T-helper 2 cell treated with Interferon-gamma antibody and Interleukin-4, amounts not matched to agents 5 μg/mL and 100 μg/mL, for 36 hours (primary cell): ENCODE results near the gene TAF3.
"Not testable (repeated sequence)": the region's sequence is repeated elsewhere in the genome, so short reads cannot be mapped to it uniquely, and the experiment has no call there.

Experiments
- DNase-seq: peaks from one replicate; pipeline ENCODE4 v3.0.0; 2021; ENCODE audit warnings: low spot score
- H3K27ac Mint-ChIP-seq: one replicate; pipeline ENCODE4 v1.8.0; 2021; ENCODE audit warnings: mild to moderate bottlenecking, mixed read lengths
- H3K27me3 Mint-ChIP-seq: one replicate; pipeline ENCODE4 v1.8.0; 2021; ENCODE audit warnings: low read depth, mixed read lengths
- H3K36me3 Mint-ChIP-seq: one replicate; pipeline ENCODE4 v1.8.0; 2021; ENCODE audit warnings: low read depth, mixed read lengths
- H3K4me1 Mint-ChIP-seq: one replicate; pipeline ENCODE4 v1.8.0; 2021; ENCODE audit warnings: low read depth, mixed read lengths
- H3K4me3 Mint-ChIP-seq: one replicate; pipeline ENCODE4 v1.8.0; 2022; ENCODE audit warnings: mild to moderate bottlenecking, moderate library complexity, mixed read lengths
- H3K9me3 Mint-ChIP-seq: one replicate; pipeline ENCODE4 v1.8.0; 2021; ENCODE audit warnings: mixed read lengths

TAF3 gene

GRCh38 chr10:8013006-8013405 is 194.7 kb downstream of the TAF3 start:
- Mint-ChIP-seq H3K4me1 (no peaks in the 10 kb centered on the region), H3K4me3 (no peak overlapping the region), H3K27ac (no peak overlapping the region), H3K36me3 (peaks cover 18% of the 10 kb centered on the region), H3K9me3 (no peaks in the 10 kb centered on the region), H3K27me3 (no peaks in the 10 kb centered on the region)
- DNase-seq: no peak

DNA sequence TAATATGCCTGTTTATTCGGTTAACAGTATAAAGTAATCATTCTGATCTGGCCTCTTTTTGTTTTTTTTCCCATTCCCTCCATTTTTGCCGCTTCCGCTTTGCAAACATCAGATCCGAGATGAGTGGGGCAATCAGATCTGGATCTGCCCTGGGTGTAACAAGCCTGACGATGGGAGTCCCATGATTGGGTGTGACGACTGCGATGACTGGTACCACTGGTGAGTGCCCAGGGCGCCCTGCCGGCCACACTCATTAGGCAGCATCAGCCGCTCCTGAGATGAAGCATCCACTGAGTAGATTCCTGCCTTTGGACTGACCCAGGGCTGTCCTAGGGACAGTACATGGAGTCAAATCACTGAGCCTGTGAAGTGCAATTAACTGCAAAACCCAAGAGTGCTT is 195.3 kb downstream of the TAF3 start:
- H3K27me3 Mint-ChIP-seq: no peaks in the 10 kb centered on the region
- no peak overlapping the region for H3K27ac Mint-ChIP-seq
- H3K9me3 Mint-ChIP-seq: no peaks in the 10 kb centered on the region
- no peaks in the 10 kb centered on the region for H3K4me1 Mint-ChIP-seq
- no peak overlapping the region for H3K4me3 Mint-ChIP-seq
- no peak for DNase-seq
- peaks cover 18% of the 10 kb centered on the region for H3K36me3 Mint-ChIP-seq

DNA sequence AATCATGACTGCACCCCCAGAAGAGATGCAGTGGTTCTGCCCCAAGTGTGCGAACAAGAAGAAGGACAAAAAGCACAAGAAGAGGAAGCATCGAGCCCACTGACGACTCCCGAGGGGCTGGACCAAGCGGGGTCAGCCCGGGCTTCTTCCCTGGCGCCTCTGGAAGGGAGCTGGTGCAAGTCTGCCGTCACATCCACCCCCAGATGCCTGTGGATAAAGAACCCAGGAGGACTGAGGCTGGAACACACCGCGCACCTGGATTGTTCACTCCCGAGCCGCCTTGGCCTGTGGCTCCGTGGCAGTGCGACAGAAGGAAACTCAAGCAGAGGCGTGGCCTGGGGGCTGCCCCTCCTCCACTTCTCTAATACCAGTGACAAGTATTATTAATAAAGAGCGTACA is 196.3 kb downstream of the TAF3 start:
- H3K36me3 Mint-ChIP-seq: peaks cover 18% of the 10 kb centered on the region
- no peaks in the 10 kb centered on the region for H3K27me3 Mint-ChIP-seq
- H3K27ac Mint-ChIP-seq: no peak overlapping the region
- no peak for DNase-seq
- H3K9me3 Mint-ChIP-seq: no peaks in the 10 kb centered on the region
- no peaks in the 10 kb centered on the region for H3K4me1 Mint-ChIP-seq
- no peak overlapping the region for H3K4me3 Mint-ChIP-seq

- H3K4me3 Mint-ChIP-seq: no peak overlapping the region
- no peak overlapping the region for H3K27ac Mint-ChIP-seq
- no peak for DNase-seq
- no peaks in the 10 kb centered on the region for H3K27me3 Mint-ChIP-seq
- no peaks in the 10 kb centered on the region for H3K4me1 Mint-ChIP-seq
- H3K36me3 Mint-ChIP-seq: peaks cover 10% of the 10 kb centered on the region
- H3K9me3 Mint-ChIP-seq: no peaks in the 10 kb centered on the region
Observed at GRCh38 chr10:8017277-8017676, 199.0 kb downstream of the TAF3 start.

GRCh38 chr10:8023321-8023720 is 205.0 kb downstream of the TAF3 start:
- no peak for DNase-seq
- Mint-ChIP-seq H3K36me3 (no peaks in the 10 kb centered on the region), H3K4me3 (no peak overlapping the region), H3K4me1 (peaks cover 6% of the 10 kb centered on the region), H3K9me3 (no peaks in the 10 kb centered on the region), H3K27me3 (peaks cover 8% of the 10 kb centered on the region), H3K27ac (no peak overlapping the region)

GRCh38 chr10:8023851-8024250 is 205.5 kb downstream of the TAF3 start:
- Mint-ChIP-seq H3K27me3 (peaks cover 8% of the 10 kb centered on the region), H3K36me3 (no peaks in the 10 kb centered on the region), H3K4me1 (peaks cover 6% of the 10 kb centered on the region), H3K27ac (no peak overlapping the region), H3K4me3 (no peak overlapping the region), H3K9me3 (no peaks in the 10 kb centered on the region)
- no peak for DNase-seq

- Mint-ChIP-seq H3K27me3 (peaks cover 17% of the 10 kb centered on the region), H3K4me3 (peak overlapping the region; percentile 69), H3K36me3 (no peaks in the 10 kb centered on the region), H3K9me3 (no peaks in the 10 kb centered on the region), H3K27ac (peak overlapping the region; percentile 19), H3K4me1 (peaks cover 6% of the 10 kb centered on the region)
- no peak for DNase-seq
Observed at GRCh38 chr10:8026349-8027259, 208.3 kb downstream of the TAF3 start.

DNA sequence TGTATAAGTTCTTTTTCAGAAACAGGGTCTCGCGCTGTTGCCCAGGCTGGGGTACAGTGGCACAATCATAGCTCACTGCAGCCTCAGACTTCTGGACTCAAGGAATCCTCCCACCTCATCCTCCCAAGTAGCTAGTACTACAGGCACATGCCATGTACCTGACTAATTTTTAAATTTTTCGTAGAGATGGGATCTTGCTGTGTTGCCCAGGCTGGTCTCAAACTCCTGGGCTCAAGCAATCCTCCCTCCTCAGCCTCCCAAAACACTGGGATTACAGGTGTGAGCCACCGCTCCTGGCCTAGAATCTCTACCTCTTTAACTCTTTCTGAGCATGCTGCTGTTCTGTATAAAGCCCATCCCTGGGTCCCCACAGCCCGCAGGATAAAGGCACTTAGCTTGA is 212.9 kb downstream of the TAF3 start:
- peaks cover 13% of the 10 kb centered on the region for H3K4me1 Mint-ChIP-seq
- H3K27me3 Mint-ChIP-seq: peaks cover 49% of the 10 kb centered on the region
- not testable (repeated sequence) for H3K27ac Mint-ChIP-seq, DNase-seq, H3K36me3 Mint-ChIP-seq, H3K9me3 Mint-ChIP-seq, H3K4me3 Mint-ChIP-seq

DNA sequence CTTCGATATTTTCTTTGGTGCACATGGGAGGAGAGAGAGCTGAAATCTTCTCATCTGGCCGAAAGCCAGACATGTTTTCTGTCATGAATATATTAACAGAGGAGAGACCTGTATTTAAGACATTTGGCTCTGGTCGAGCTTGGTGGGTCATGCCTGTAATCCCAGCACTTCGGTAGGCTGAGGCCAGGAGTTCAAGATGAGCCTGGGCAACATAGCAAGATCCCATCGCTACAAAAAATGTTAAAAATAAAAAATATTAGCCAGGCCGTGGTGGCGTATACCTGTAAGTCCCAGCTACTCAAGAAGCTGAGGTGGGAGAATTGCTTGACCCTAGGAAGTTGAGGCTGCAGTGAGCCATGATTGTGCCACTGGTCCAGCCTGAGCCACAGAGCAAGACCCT is 214.3 kb downstream of the TAF3 start:
- peaks cover 3% of the 10 kb centered on the region for H3K36me3 Mint-ChIP-seq
- no peak overlapping the region for H3K27ac Mint-ChIP-seq
- no peaks in the 10 kb centered on the region for H3K9me3 Mint-ChIP-seq
- peaks cover 53% of the 10 kb centered on the region for H3K27me3 Mint-ChIP-seq
- no peak for DNase-seq
- peak overlapping the region; percentile 6 for H3K4me3 Mint-ChIP-seq
- H3K4me1 Mint-ChIP-seq: peaks cover 12% of the 10 kb centered on the region

DNA sequence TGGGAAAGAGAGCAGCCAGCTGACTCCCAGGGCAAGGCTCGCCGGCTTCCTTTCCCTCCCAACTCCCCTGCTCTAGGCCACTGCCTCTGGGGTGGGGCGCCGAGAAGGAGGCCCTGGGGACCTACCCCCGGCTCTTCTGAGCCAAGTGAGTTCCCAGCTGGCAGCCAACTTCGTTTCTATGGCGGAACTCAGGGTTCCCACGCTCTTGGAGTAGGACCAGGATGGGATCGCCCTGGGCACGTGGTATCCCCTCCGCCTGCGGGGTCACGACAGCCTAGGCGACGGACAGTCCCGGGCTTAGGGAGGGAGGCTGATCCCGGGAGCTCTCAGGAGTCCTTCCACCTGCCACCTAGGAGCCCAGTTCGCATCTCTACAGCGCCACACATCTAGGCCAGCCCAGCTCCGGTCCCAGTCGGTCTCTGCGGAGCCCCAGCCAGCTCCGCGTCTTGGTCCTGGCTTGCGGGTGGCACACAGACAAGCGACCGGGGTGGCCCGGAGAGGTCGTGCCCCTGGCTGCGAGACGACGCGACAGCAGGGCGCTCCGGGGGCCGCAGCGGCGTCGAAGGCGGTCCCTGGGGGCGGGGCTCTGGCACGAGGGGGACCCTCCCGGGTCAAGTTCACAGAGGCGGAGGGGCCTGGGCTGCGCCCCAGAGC is 215.6 kb downstream of the TAF3 start:
- peaks cover 24% of the 10 kb centered on the region for H3K4me1 Mint-ChIP-seq
- peaks cover 3% of the 10 kb centered on the region for H3K36me3 Mint-ChIP-seq
- peaks cover 67% of the 10 kb centered on the region for H3K27me3 Mint-ChIP-seq
- H3K9me3 Mint-ChIP-seq: no peaks in the 10 kb centered on the region
- no peak for DNase-seq
- H3K27ac Mint-ChIP-seq: no peak overlapping the region
- peak overlapping the region; percentile 44 for H3K4me3 Mint-ChIP-seq

DNA sequence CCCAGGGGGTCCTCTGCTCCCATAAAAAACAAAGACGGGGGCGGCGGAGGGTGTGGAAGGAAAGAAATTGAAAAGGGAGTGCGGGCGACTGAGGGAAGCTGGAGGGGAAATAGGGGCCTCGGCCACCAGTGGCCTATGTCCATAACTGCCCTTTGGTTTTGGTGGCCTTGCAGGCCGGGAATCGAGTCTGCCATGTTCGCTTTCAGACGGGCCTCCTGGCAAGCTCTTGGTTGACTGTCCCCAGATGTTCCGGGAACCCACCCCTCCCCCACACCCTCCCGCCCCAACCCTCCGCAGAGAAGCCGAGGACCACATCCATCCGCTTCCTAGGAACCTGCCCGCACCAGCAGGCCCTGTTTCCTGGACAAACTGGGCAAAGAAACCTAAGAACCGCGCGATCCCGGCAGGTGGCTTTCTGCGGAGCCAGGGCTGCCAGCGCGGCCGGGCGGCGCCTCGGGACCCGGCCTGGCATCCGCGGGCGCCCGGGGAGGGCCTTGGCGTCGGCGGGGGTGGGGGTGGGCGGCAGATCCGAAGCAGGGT is 216.2 kb downstream of the TAF3 start:
- Mint-ChIP-seq H3K27ac (no peak overlapping the region), H3K9me3 (no peaks in the 10 kb centered on the region), H3K4me3 (peak overlapping the region; percentile 78), H3K4me1 (peaks cover 28% of the 10 kb centered on the region), H3K36me3 (peaks cover 5% of the 10 kb centered on the region), H3K27me3 (peaks cover 73% of the 10 kb centered on the region)
- DNase-seq: no peak

- DNase-seq: no peak
- H3K4me3 Mint-ChIP-seq: peak overlapping the region; percentile 78
- peaks cover 79% of the 10 kb centered on the region for H3K27me3 Mint-ChIP-seq
- peaks cover 33% of the 10 kb centered on the region for H3K4me1 Mint-ChIP-seq
- H3K36me3 Mint-ChIP-seq: peaks cover 5% of the 10 kb centered on the region
- H3K9me3 Mint-ChIP-seq: no peaks in the 10 kb centered on the region
- H3K27ac Mint-ChIP-seq: peak overlapping the region; percentile 49
Observed at GRCh38 chr10:8035006-8035640, 216.8 kb downstream of the TAF3 start.

- Mint-ChIP-seq H3K4me1 (peaks cover 33% of the 10 kb centered on the region), H3K36me3 (peaks cover 5% of the 10 kb centered on the region), H3K27me3 (peaks cover 81% of the 10 kb centered on the region), H3K27ac (peak overlapping the region; percentile 49), H3K4me3 (peak overlapping the region; percentile 78), H3K9me3 (no peaks in the 10 kb centered on the region)
- DNase-seq: no peak
Observed at GRCh38 chr10:8035641-8036470, 217.6 kb downstream of the TAF3 start.
